K562 (cell line): Measurements from ENCODE around the gene ZNF628. TPM values are rescaled to one million over a fixed set of nuclear protein-coding genes. Genes with fewer than 3 reads are reported as not detected.

Source experiments
- BRD9 ChIP-seq: fragments of 450-650 bp; IDR thresholded peaks from 2 replicates; pipeline ENCODE4 v1.6.1; 2018; ENCODE audit warnings: low read depth; ENCODE audit not compliant: partially characterized antibody
- EGR1 ChIP-seq: fragments of 450-650 bp; conservative IDR thresholded peaks from 2 replicates; pipeline ENCODE4 v1.6.1; 2017; ENCODE audit warnings: mild to moderate bottlenecking
- FOXJ2 ChIP-seq: fragments of 200-800 bp; sonication (Bioruptor generic); IDR thresholded peaks from 2 replicates; pipeline ENCODE4 v1.6.1; 2016; ENCODE audit warnings: missing genetic modification characterization, missing compliant biosample characterization
- MLLT1 ChIP-seq, 2 experiments: fragments of 450-650 bp; IDR thresholded peaks; 2 replicates each; pipeline ENCODE4 v1.6.1; 2016
- NR2C2 ChIP-seq, 2 experiments: fragments of 200-800 bp in 1 of 2; sonication (Bioruptor generic) in 1 of 2; sonication (generic) in 1 of 2; formaldehyde crosslinking in 1 of 2; IDR thresholded peaks; 2 replicates each; pipeline versions ENCODE4 v1.6.1 to v1.8.0; 2016 to 2022; ENCODE audit warnings: mild to moderate bottlenecking in 1 of 2, missing compliant biosample characterization in 1 of 2, missing genetic modification characterization in 1 of 2, missing genetic modification reagents in 1 of 2
- OTX1 ChIP-seq: fragments of 450-650 bp; formaldehyde crosslinking; IDR thresholded peaks from 2 replicates; pipeline ENCODE4 v1.4.0; 2022; ENCODE audit warnings: mild to moderate bottlenecking
- PATZ1 ChIP-seq: fragments of 250-450 bp; sonication (Bioruptor Pico); IDR thresholded peaks from 2 replicates; pipeline ENCODE4 v1.5.0; 2020; ENCODE audit warnings: mild to moderate bottlenecking, borderline replicate concordance
- POLR3G ChIP-seq: IDR thresholded peaks from 2 replicates; pipeline ENCODE4 v1.6.1; 2011; ENCODE audit not compliant: insufficient read length, insufficient replicate concordance; ENCODE audit errors: extremely low read depth
- RBM15 ChIP-seq: fragments of 200-400 bp; formaldehyde crosslinking; IDR thresholded peaks from 2 replicates; pipeline ENCODE4 v1.6.1; 2018; ENCODE audit warnings: mild to moderate bottlenecking, low read length, moderate library complexity; ENCODE audit not compliant: insufficient read depth
- RERE ChIP-seq: sonication (generic); formaldehyde crosslinking; IDR thresholded peaks from 2 replicates; pipeline ENCODE4 v1.8.0; 2023; ENCODE audit warnings: missing genetic modification reagents, mild to moderate bottlenecking, borderline replicate concordance
- SPI1 ChIP-seq: IDR thresholded peaks from 2 replicates; pipeline ENCODE4 v1.6.1; 2011; ENCODE audit warnings: low read depth, low read length, control low read depth, borderline replicate concordance
- YY1 ChIP-seq, 3 experiments: IDR thresholded peaks; 2 replicates each; pipeline ENCODE4 v1.6.1; 2011; ENCODE audit warnings: low read length in 2 of 3, mild to moderate bottlenecking in 2 of 3, moderate library complexity in 2 of 3, borderline replicate concordance in 1 of 3, control low read depth in 1 of 3, low read depth in 1 of 3; ENCODE audit not compliant: insufficient read depth in 3 of 3, insufficient replicate concordance in 2 of 3, control insufficient read depth in 1 of 3, insufficient read length in 1 of 3; ENCODE audit errors: extremely low read depth in 1 of 3
- ZBTB7A ChIP-seq: IDR thresholded peaks from 2 replicates; pipeline ENCODE4 v1.6.1; 2011; ENCODE audit warnings: low read depth, mild to moderate bottlenecking, low read length, moderate library complexity, borderline replicate concordance; ENCODE audit not compliant: control insufficient read depth
- ZFP36 ChIP-seq: fragments of 150-350 bp; IDR thresholded peaks from 2 replicates; pipeline ENCODE4 v1.6.1; 2018; ENCODE audit warnings: low read length, low read depth; ENCODE audit not compliant: partially characterized antibody
- ZNF124 ChIP-seq: sonication (generic); formaldehyde crosslinking; IDR thresholded peaks from 2 replicates; pipeline ENCODE4 v1.8.1; 2022; ENCODE audit warnings: missing genetic modification reagents
- ZNF431 ChIP-seq: sonication (generic); formaldehyde crosslinking; IDR thresholded peaks from 2 replicates; pipeline ENCODE4 v1.8.0; 2022; ENCODE audit warnings: mild to moderate bottlenecking, missing genetic modification reagents
- ZNF780A ChIP-seq: fragments of 250-450 bp; sonication (Bioruptor Pico); IDR thresholded peaks from 2 replicates; pipeline ENCODE4 v1.5.0; 2021; ENCODE audit warnings: mild to moderate bottlenecking
- polyA plus RNA-seq, 8 experiments: library from polyadenylated mRNA; depleted of rRNA in 4 of 8; stranded (reverse) in 5 of 8; unstranded in 3 of 8; fragments of >200 nt; fragmentation: Nextera tagmentation in 2 of 8; fragmentation: Illumina TruSeq in 1 of 8; extraction: Ambion mirVana in 2 of 8; extraction: Trizol in 1 of 8; gene quantifications; 2 replicates each; pipeline versions ENCODE4 v1.2.1 to v1.2.3, GENCODE V29; 2011 to 2014; ENCODE audit warnings: inconsistent platforms in 1 of 8, missing spikeins in 1 of 8
- total RNA-seq, 7 experiments: library from RNA; depleted of rRNA in 6 of 7; stranded (reverse); fragments of >200 nt in 6 of 7; fragmentation: Illumina TruSeq in 2 of 7; extraction: Trizol in 2 of 7; gene quantifications; 2 replicates each; pipeline versions ENCODE4 v1.2.1 to v1.2.3, GENCODE V29; 2011 to 2021; ENCODE audit warnings: low replicate concordance in 1 of 7

ZNF628 gene
- total and polyA plus RNA-seq, 9 of the 15 experiments (the other 6 are each of a cell fraction or from before 2014, with no cell fraction given) = 0.13 to 13.6 (median 2.2) TPM; not detected in 3

GRCh38 chr19:55460670-55461258 is 15.7 kb upstream of the ZNF628 start (continued):
- TF ChIP-seq RERE (CRISPR knock-in tag) (no peak; the same call in 1 of the 2 replicates), ZNF124 (CRISPR knock-in tag) (no peak), POLR3G (no peak), OTX1 (CRISPR knock-in tag) (peak; percentile 63; the same call in 1 of the 2 replicates), ZNF780A (CRISPR knock-in tag) (no peak), RBM15 (no peak), ZFP36 (peak; percentile 97), EGR1 (peak; percentile 64), MLLT1 (IDR thresholded peaks at IDR 0.05) (peak; percentile 8; a peak in 1 of 4 replicates), BRD9 (no peak), SPI1 (peak; percentile 37; the same call in 1 of the 2 replicates), FOXJ2 (tag) (no peak), ZBTB7A (peak; percentile 86; the same call in 1 of the 2 replicates), NR2C2 (CRISPR knock-in tag; IDR thresholded peaks at IDR 0.05) (no peak), NR2C2 (tag; IDR thresholded peaks at IDR 0.05) (peak; percentile 78), ZNF431 (no peak), YY1 (IDR thresholded peaks at IDR 0.05; ENCODE audit: borderline replicate concordance in 1 of 3, control insufficient read depth in 1 of 3, extremely low read depth in 1 of 3, insufficient read depth in 3 of 3, insufficient read length in 1 of 3, insufficient replicate concordance in 2 of 3, low read depth in 1 of 3, low read length in 2 of 3) (peak in 1 of 3 experiments; percentile 69), PATZ1 (CRISPR knock-in tag) (no peak)
